T-helper 1 cell treated with Interleukin-12 subunit alpha and Interleukin-12 subunit beta and Interleukin-4 antibody, amounts not matched to agents 30 μg/mL and 1 μg/mL, for 36 hours (primary cell): ENCODE results near the gene ANKRD6.

Experiments
- H3K27ac Mint-ChIP-seq: one replicate; pipeline ENCODE4 v1.8.0; 2021; ENCODE audit warnings: mild to moderate bottlenecking, mixed read lengths
- H3K27me3 Mint-ChIP-seq: one replicate; pipeline ENCODE4 v1.8.0; 2021; ENCODE audit warnings: low read depth, mixed read lengths
- H3K36me3 Mint-ChIP-seq: one replicate; pipeline ENCODE4 v1.8.0; 2021; ENCODE audit warnings: low read depth, mixed read lengths
- H3K4me1 Mint-ChIP-seq: one replicate; pipeline ENCODE4 v1.8.0; 2021; ENCODE audit warnings: low read depth, mixed read lengths
- H3K4me3 Mint-ChIP-seq: one replicate; pipeline ENCODE4 v1.8.0; 2021; ENCODE audit warnings: mild to moderate bottlenecking, moderate library complexity, mixed read lengths
- H3K9me3 Mint-ChIP-seq: one replicate; pipeline ENCODE4 v1.8.0; 2021; ENCODE audit warnings: mixed read lengths

The ANKRD6 gene

GRCh38 chr6:89650579-89650978 lies 217.6 kb downstream of the ANKRD6 start:
- H3K27me3 Mint-ChIP-seq, result no peaks in the 10 kb centered on the region
- no peak overlapping the region for H3K4me3 Mint-ChIP-seq
- H3K36me3 Mint-ChIP-seq, result peaks cover 41% of the 10 kb centered on the region
- H3K4me1 Mint-ChIP-seq, result peaks cover 2% of the 10 kb centered on the region
- no peaks in the 10 kb centered on the region for H3K9me3 Mint-ChIP-seq
- H3K27ac Mint-ChIP-seq, result no peak overlapping the region

GRCh38 chr6:89655122-89655521 lies 222.2 kb downstream of the ANKRD6 start:
- Mint-ChIP-seq H3K27ac (no peak overlapping the region), H3K4me1 (no peaks in the 10 kb centered on the region), H3K27me3 (no peaks in the 10 kb centered on the region), H3K4me3 (no peak overlapping the region), H3K36me3 (peaks cover 41% of the 10 kb centered on the region), H3K9me3 (no peaks in the 10 kb centered on the region)

- H3K4me3 Mint-ChIP-seq, result no peak overlapping the region
- H3K9me3 Mint-ChIP-seq, result no peaks in the 10 kb centered on the region
- H3K36me3 Mint-ChIP-seq, result peaks cover 49% of the 10 kb centered on the region
- H3K27me3 Mint-ChIP-seq, result no peaks in the 10 kb centered on the region
- H3K4me1 Mint-ChIP-seq, result no peaks in the 10 kb centered on the region
- H3K27ac Mint-ChIP-seq, result no peak overlapping the region
Observed at GRCh38 chr6:89657445-89658158, 224.7 kb downstream of the ANKRD6 start.

- Mint-ChIP-seq H3K27ac (no peak overlapping the region), H3K9me3 (no peaks in the 10 kb centered on the region), H3K4me3 (no peak overlapping the region), H3K36me3 (peaks cover 40% of the 10 kb centered on the region), H3K4me1 (no peaks in the 10 kb centered on the region), H3K27me3 (no peaks in the 10 kb centered on the region)
Observed at GRCh38 chr6:89660981-89661380, 228.0 kb downstream of the ANKRD6 start.

GRCh38 chr6:89661559-89661958 lies 228.6 kb downstream of the ANKRD6 start:
- Mint-ChIP-seq H3K4me3 (no peak overlapping the region), H3K27me3 (no peaks in the 10 kb centered on the region), H3K9me3 (no peaks in the 10 kb centered on the region), H3K27ac (no peak overlapping the region), H3K36me3 (peaks cover 39% of the 10 kb centered on the region), H3K4me1 (no peaks in the 10 kb centered on the region)

GRCh38 chr6:89662659-89663223 lies 229.8 kb downstream of the ANKRD6 start:
- H3K4me1 Mint-ChIP-seq, result no peaks in the 10 kb centered on the region
- H3K36me3 Mint-ChIP-seq, result peaks cover 35% of the 10 kb centered on the region
- no peak overlapping the region for H3K4me3 Mint-ChIP-seq
- no peak overlapping the region for H3K27ac Mint-ChIP-seq
- no peaks in the 10 kb centered on the region for H3K9me3 Mint-ChIP-seq
- no peaks in the 10 kb centered on the region for H3K27me3 Mint-ChIP-seq

GRCh38 chr6:89667872-89668556 lies 235.1 kb downstream of the ANKRD6 start:
- H3K4me3 Mint-ChIP-seq, result no peak overlapping the region
- H3K27ac Mint-ChIP-seq, result no peak overlapping the region
- no peaks in the 10 kb centered on the region for H3K9me3 Mint-ChIP-seq
- peaks cover 29% of the 10 kb centered on the region for H3K36me3 Mint-ChIP-seq
- H3K27me3 Mint-ChIP-seq, result no peaks in the 10 kb centered on the region
- no peaks in the 10 kb centered on the region for H3K4me1 Mint-ChIP-seq

- Mint-ChIP-seq H3K9me3 (no peaks in the 10 kb centered on the region), H3K4me1 (no peaks in the 10 kb centered on the region), H3K36me3 (peaks cover 28% of the 10 kb centered on the region), H3K27me3 (no peaks in the 10 kb centered on the region), H3K4me3 (no peak overlapping the region), H3K27ac (no peak overlapping the region)
Observed at GRCh38 chr6:89669002-89669401, 236.1 kb downstream of the ANKRD6 start.

GRCh38 chr6:89670935-89671565 lies 238.1 kb downstream of the ANKRD6 start:
- Mint-ChIP-seq H3K4me1 (no peaks in the 10 kb centered on the region), H3K27me3 (no peaks in the 10 kb centered on the region), H3K27ac (no peak overlapping the region), H3K36me3 (peaks cover 34% of the 10 kb centered on the region), H3K9me3 (no peaks in the 10 kb centered on the region), H3K4me3 (no peak overlapping the region)

GRCh38 chr6:89675949-89676748 lies 243.2 kb downstream of the ANKRD6 start:
- H3K4me3 Mint-ChIP-seq, result no peak overlapping the region
- no peak overlapping the region for H3K27ac Mint-ChIP-seq
- H3K9me3 Mint-ChIP-seq, result no peaks in the 10 kb centered on the region
- no peaks in the 10 kb centered on the region for H3K27me3 Mint-ChIP-seq
- no peaks in the 10 kb centered on the region for H3K4me1 Mint-ChIP-seq
- peaks cover 48% of the 10 kb centered on the region for H3K36me3 Mint-ChIP-seq

- peaks cover 32% of the 10 kb centered on the region for H3K36me3 Mint-ChIP-seq
- H3K4me1 Mint-ChIP-seq, result no peaks in the 10 kb centered on the region
- H3K9me3 Mint-ChIP-seq, result no peaks in the 10 kb centered on the region
- H3K27ac Mint-ChIP-seq, result no peak overlapping the region
- H3K27me3 Mint-ChIP-seq, result no peaks in the 10 kb centered on the region
- H3K4me3 Mint-ChIP-seq, result no peak overlapping the region
Observed at GRCh38 chr6:89678531-89678930, 245.6 kb downstream of the ANKRD6 start.

GRCh38 chr6:89679215-89680120 lies 246.5 kb downstream of the ANKRD6 start:
- H3K4me3 Mint-ChIP-seq, result no peak overlapping the region
- no peaks in the 10 kb centered on the region for H3K9me3 Mint-ChIP-seq
- no peaks in the 10 kb centered on the region for H3K27me3 Mint-ChIP-seq
- H3K4me1 Mint-ChIP-seq, result no peaks in the 10 kb centered on the region
- peaks cover 34% of the 10 kb centered on the region for H3K36me3 Mint-ChIP-seq
- H3K27ac Mint-ChIP-seq, result no peak overlapping the region

GRCh38 chr6:89680150-89680549 lies 247.2 kb downstream of the ANKRD6 start:
- Mint-ChIP-seq H3K4me1 (no peaks in the 10 kb centered on the region), H3K9me3 (no peaks in the 10 kb centered on the region), H3K4me3 (no peak overlapping the region), H3K36me3 (peaks cover 40% of the 10 kb centered on the region), H3K27me3 (no peaks in the 10 kb centered on the region), H3K27ac (no peak overlapping the region)
